EH (cell line): ENCODE measurements around the gene NR4A2.
A peak's percentile ranks its signal among the peaks of the same experiment; 100 is the strongest.
"Not testable (repeated sequence)": the region's sequence is repeated elsewhere in the genome, so short reads cannot be mapped to it uniquely, and the experiment has no call there.

Experiments used
- DNase-seq: peaks from one replicate; pipeline ENCODE4 v3.0.0-alpha.2; 2015; ENCODE audit warnings: low read depth

Gene NR4A2

GRCh38 chr2:156321243-156321904 lies 11.1 kb downstream of the NR4A2 start:
- DNase-seq = peak; percentile 18

- peak; percentile 73 for DNase-seq
Measured at GRCh38 chr2:156320486-156321098, 11.9 kb downstream of the NR4A2 start.

GRCh38 chr2:156319811-156320485 lies 12.6 kb downstream of the NR4A2 start:
- DNase-seq = peak; percentile 74

- no peak for DNase-seq
Measured at GRCh38 chr2:156317631-156318030, 14.9 kb downstream of the NR4A2 start.

- DNase-seq = no peak
Measured at GRCh38 chr2:156311976-156312375, 20.5 kb downstream of the NR4A2 start.

GRCh38 chr2:156310773-156311172 lies 21.7 kb downstream of the NR4A2 start:
- DNase-seq = no peak

GRCh38 chr2:156309917-156310316 lies 22.6 kb downstream of the NR4A2 start:
- DNase-seq = no peak

- no peak for DNase-seq
Measured at GRCh38 chr2:156309167-156309566, 23.4 kb downstream of the NR4A2 start.

- DNase-seq = no peak
Measured at GRCh38 chr2:156306821-156307220, 25.7 kb downstream of the NR4A2 start.

GRCh38 chr2:156305121-156305520 lies 27.4 kb downstream of the NR4A2 start:
- no peak for DNase-seq

- no peak for DNase-seq
Measured at GRCh38 chr2:156300337-156300736, 32.2 kb downstream of the NR4A2 start.

GRCh38 chr2:156294945-156295580 lies 37.5 kb downstream of the NR4A2 start:
- no peak for DNase-seq

- not testable (repeated sequence) for DNase-seq
Measured at GRCh38 chr2:156293382-156293781, 39.1 kb downstream of the NR4A2 start.

GRCh38 chr2:156279446-156280150 lies 52.9 kb downstream of the NR4A2 start:
- no peak for DNase-seq
